GM12891 (cell line): ENCODE results near the gene TTLL5.

Source experiments
- DNase-seq: peaks from one replicate; pipeline ENCODE4 v3.0.0; 2011; ENCODE audit warnings: low spot score; ENCODE audit not compliant: insufficient read length
- FAIRE-seq: peaks from 2 replicates; lab custom pipeline; 2011; peaks lifted over from hg19 to GRCh38; lab: Jason Lieb, UNC
- PAX5 ChIP-seq: IDR thresholded peaks from 2 replicates; pipeline ENCODE4 v1.6.1; 2011; ENCODE audit warnings: low read length, moderate library complexity, mild to moderate bottlenecking; ENCODE audit not compliant: insufficient read depth, severe bottlenecking
- POLR2A ChIP-seq: IDR thresholded peaks from 2 replicates; pipeline ENCODE4 v1.6.1; 2011; ENCODE audit warnings: low read depth, low read length, control low read depth
- POLR2AphosphoS5 ChIP-seq: IDR thresholded peaks from 2 replicates; pipeline ENCODE4 v1.6.1; 2011; ENCODE audit warnings: low read depth, low read length, control low read depth
- POU2F2 ChIP-seq: IDR thresholded peaks from 2 replicates; pipeline ENCODE4 v1.6.1; 2011; ENCODE audit warnings: low read depth, mild to moderate bottlenecking, control low read depth, low read length, moderate library complexity
- SPI1 ChIP-seq: IDR thresholded peaks from 2 replicates; pipeline ENCODE4 v1.6.1; 2011; ENCODE audit warnings: low read depth, low read length, control low read depth
- TAF1 ChIP-seq: IDR thresholded peaks from 2 replicates; pipeline ENCODE4 v1.6.1; 2011; ENCODE audit warnings: low read depth, low read length, control low read depth

The TTLL5 gene

DNA sequence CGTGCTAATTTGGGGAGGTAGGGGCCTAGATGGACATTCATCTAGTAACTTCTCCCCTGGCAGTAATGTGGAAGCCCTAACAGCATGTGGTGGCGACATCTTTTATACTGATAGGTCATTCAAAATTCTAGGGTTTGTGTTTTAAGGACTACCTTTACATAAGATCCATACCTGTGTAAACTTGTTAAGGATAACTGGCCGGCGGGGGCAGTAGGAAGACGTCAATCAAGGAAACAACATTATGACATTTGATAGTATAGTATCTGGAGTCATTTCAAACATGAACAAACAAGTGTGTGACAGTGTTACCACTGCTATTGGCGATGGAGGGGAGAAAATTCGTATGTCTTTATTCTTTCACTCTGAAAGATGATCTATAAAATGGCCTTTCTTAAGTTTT lies 120.0 kb downstream of the TTLL5 start:
- no peak for FAIRE-seq
- TF ChIP-seq POU2F2 (no peak), PAX5 (no peak), SPI1 (no peak), POLR2A (no peak), TAF1 (no peak), POLR2AphosphoS5 (no peak)
- DNase-seq = no peak

- no peak for FAIRE-seq
- no peak for TF ChIP-seq POLR2A
- no peak for TF ChIP-seq POU2F2
- no peak for TF ChIP-seq PAX5
- no peak for TF ChIP-seq TAF1
- no peak for TF ChIP-seq POLR2AphosphoS5
- no peak for TF ChIP-seq SPI1
- no peak for DNase-seq
These were observed 122.1 kb downstream of the TTLL5 start for GRCh38 chr14:75783184-75783583.

GRCh38 chr14:75783602-75784313 lies 122.7 kb downstream of the TTLL5 start:
- FAIRE-seq = no peak
- TF ChIP-seq SPI1 = no peak
- TF ChIP-seq POLR2A = no peak
- TF ChIP-seq POU2F2 = no peak
- no peak for TF ChIP-seq POLR2AphosphoS5
- TF ChIP-seq TAF1 = no peak

DNA sequence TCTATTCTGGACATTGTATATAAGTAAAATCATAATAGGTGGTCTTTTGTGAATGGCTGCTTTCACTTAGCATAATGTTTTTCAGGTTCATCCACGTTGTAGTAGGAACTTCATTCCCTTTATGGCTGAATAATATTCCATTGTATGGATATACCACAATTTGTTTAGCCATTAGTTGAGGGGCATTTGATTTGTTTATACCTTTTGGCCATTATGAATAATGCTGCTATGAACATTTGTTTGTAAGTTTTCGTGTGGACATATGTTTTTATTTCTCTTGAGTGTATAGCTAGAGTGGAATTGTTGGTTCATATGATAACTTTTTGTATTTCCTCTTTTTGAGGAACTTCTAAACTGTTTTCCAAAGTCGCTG lies 123.3 kb downstream of the TTLL5 start:
- DNase-seq (no peak), FAIRE-seq (no peak)
- no peak for TF ChIP-seq TAF1
- no peak for TF ChIP-seq POLR2A
- no peak for TF ChIP-seq PAX5
- TF ChIP-seq SPI1 = no peak
- TF ChIP-seq POLR2AphosphoS5 = no peak
- TF ChIP-seq POU2F2 = no peak

More at GRCh38 chr14:75783602-75784313, 122.7 kb downstream of the TTLL5 start:
- DNase-seq = no peak

DNA sequence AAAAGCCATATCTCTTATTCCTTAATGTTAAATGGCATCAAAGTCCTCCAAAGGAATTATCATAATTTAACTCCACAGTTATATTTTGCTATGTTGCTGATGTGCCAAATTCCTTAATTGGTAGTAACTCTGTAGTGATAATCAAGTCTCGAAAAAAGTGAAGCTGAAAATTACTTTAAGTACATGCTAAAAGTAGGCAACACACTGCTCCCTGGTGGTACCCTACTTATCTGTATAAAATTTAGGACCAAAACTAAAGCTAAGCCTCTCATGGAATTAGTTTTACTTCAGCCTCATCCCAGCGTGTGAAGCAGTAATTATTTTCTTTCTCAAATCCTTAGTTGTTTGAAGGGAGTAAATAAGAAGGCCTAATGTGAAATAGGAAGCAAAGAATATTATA lies 132.8 kb downstream of the TTLL5 start:
- TF ChIP-seq SPI1 (no peak), PAX5 (no peak), POLR2AphosphoS5 (no peak), POLR2A (no peak), TAF1 (no peak), POU2F2 (no peak)
- FAIRE-seq = no peak
- DNase-seq = no peak

DNA sequence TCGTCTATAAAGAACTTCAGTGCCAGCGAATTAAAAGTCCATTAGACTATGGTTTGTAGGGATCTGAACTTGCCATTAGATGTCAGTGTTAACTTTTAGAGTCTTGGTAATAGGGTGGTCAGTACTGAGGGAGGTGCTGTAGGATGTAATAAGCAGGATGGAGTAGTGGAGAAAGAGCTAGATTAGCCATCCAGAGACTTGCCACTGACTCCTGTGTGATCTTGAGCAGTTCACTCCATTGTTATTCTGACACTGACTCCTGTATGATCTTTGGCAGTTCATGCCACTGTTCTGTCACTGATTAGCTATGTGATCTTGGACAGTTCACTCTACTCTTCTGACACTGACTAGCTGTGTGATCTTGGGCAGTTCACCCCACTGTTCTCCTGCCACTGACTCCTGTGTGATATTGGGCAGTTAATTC lies 133.6 kb downstream of the TTLL5 start:
- FAIRE-seq = peak; percentile 61
- DNase-seq = no peak
- TF ChIP-seq POLR2A (no peak), TAF1 (no peak), SPI1 (no peak), POU2F2 (no peak), PAX5 (no peak), POLR2AphosphoS5 (no peak)

- TF ChIP-seq POLR2AphosphoS5 = no peak
- no peak for TF ChIP-seq POLR2A
- no peak for TF ChIP-seq PAX5
- no peak for TF ChIP-seq POU2F2
- TF ChIP-seq SPI1 = no peak
- TF ChIP-seq TAF1 = no peak
- FAIRE-seq (peak; percentile 23), DNase-seq (no peak)
These were observed 139.7 kb downstream of the TTLL5 start for GRCh38 chr14:75800792-75801191.

DNA sequence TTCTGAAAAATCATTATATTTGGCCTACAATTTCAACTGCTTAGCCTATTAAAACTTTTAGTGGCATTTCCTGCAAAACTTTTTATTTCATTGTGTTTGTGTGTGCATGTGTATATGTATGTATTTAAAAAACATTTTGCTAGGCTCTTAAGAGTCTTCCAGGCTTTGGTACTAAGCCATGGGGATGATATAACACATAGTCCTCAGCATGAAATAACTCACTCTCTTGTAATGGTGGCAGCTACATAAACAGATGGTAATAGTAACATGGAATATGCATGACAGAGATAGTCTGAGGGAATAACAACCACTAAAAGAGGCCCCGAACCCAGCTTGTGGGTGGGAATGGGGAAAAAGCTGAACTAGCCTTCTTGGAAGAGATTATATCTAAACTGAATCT lies 141.4 kb downstream of the TTLL5 start:
- DNase-seq (no peak), FAIRE-seq (no peak)
- TF ChIP-seq TAF1 (no peak), PAX5 (no peak), POLR2A (no peak), POLR2AphosphoS5 (no peak), POU2F2 (no peak), SPI1 (no peak)

- no peak for DNase-seq
- FAIRE-seq = no peak
- no peak for TF ChIP-seq TAF1
- TF ChIP-seq PAX5 = no peak
- TF ChIP-seq POU2F2 = no peak
- no peak for TF ChIP-seq POLR2A
These were observed 142.7 kb downstream of the TTLL5 start for GRCh38 chr14:75803765-75804164.

DNA sequence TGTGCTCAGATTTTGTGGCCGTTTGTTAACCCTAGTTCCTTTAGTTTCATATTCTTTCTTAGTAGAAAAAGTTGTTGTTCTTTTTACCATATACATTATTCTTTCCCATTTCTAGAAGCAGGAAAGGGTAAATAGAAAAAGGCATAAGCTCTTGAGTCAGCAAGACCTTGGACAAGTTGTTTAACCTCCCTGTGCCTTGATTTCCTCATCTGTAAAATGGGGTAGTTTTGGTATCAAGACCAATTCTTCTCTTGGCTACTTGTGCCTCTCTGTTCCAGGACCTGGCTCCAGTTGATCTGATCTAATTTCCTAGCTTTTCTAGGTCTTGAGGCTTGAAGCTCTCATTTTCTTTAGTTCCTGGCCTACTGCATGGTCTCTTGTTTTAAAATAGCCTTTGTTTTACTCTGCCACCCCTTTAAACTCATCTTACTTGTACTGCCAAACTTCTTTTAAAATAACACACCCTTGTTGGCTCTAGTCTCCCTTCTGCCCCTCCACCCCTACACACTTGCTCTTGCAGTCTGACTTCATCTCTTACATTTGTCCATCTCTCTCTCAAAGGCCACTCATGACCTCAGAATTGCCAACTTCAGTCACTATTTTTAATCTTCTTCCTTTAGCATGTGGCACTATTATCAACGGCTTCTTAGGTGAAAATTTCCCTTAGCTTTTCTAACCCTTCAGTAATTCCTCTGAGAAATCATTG lies 143.7 kb downstream of the TTLL5 start:
- DNase-seq (no peak), FAIRE-seq (no peak)
- TF ChIP-seq SPI1 (no peak), TAF1 (no peak), POLR2AphosphoS5 (no peak), POU2F2 (no peak)

GRCh38 chr14:75805646-75806045 lies 144.6 kb downstream of the TTLL5 start:
- FAIRE-seq (no peak), DNase-seq (no peak)
- TF ChIP-seq SPI1 = peak; percentile 68
- no peak for TF ChIP-seq TAF1
